Gastroesophageal sphincter (tissue), 4 donors: ENCODE results near the gene GARIN5A. TPM values are rescaled to one million over a fixed set of nuclear protein-coding genes. Genes with fewer than 3 reads are reported as not detected.

Source experiments
- ATAC-seq: fragments of 150-250 bp; one replicate; pipeline ENCODE4 v1.9.1; 2016; ENCODE audit warnings: mild to moderate bottlenecking, moderate library complexity
- H3K27ac ChIP-seq, 4 donors: fragments of 200-600 bp; sonication (generic) in 3 of 4; 1 replicate in 3 of 4; 2 replicates in 1 of 4; pipeline ENCODE4 v1.5.1; 2016 to 2019
- H3K27me3 ChIP-seq: fragments of 200-600 bp; sonication (generic); one replicate; pipeline ENCODE4 v1.5.1; 2019
- H3K36me3 ChIP-seq, 2 donors: fragments of 200-600 bp; sonication (generic); one replicate each; pipeline ENCODE4 v1.5.1; 2019; ENCODE audit warnings: control low read depth in 1 of 2
- H3K4me1 ChIP-seq, 3 donors: fragments of 200-600 bp; sonication (generic); 1 replicate in 2 of 3; 2 replicates in 1 of 3; pipeline ENCODE4 v1.5.1; 2016 to 2019; ENCODE audit warnings: control low read depth in 2 of 3
- H3K4me3 ChIP-seq, 2 donors: fragments of 200-600 bp; sonication (generic); one replicate each; pipeline ENCODE4 v1.5.1; 2019; ENCODE audit warnings: mild to moderate bottlenecking in 1 of 2, moderate library complexity in 1 of 2
- H3K9me3 ChIP-seq, 3 donors: fragments of 200-600 bp; sonication (generic); one replicate each; pipeline ENCODE4 v1.5.1; 2017 to 2019; ENCODE audit warnings: control low read depth in 2 of 3
- EP300 ChIP-seq: sonication (generic); formaldehyde crosslinking; IDR thresholded peaks from one replicate; pipeline ENCODE4 v1.6.1; 2017; ENCODE audit warnings: antibody characterized with exemption, mild to moderate bottlenecking
- POLR2A ChIP-seq, 2 donors: fragments of 450-650 bp; IDR thresholded peaks; one replicate each; pipeline ENCODE4 v1.6.1; 2017; ENCODE audit warnings: antibody characterized with exemption in 2 of 2, mild to moderate bottlenecking in 2 of 2, moderate library complexity in 1 of 2
- POLR2AphosphoS5 ChIP-seq: sonication (generic); formaldehyde crosslinking; IDR thresholded peaks from one replicate; pipeline ENCODE4 v1.6.1; 2017; ENCODE audit warnings: antibody characterized with exemption
- WGBS, 2 donors: methylation state at CpG; one replicate each; pipeline ENCODE4 v1.1.5; 2018; ENCODE audit warnings: low coverage in 1 of 2; 5-methylcytosine and 5-hydroxymethylcytosine counted together
- total RNA-seq, 4 donors: library from RNA; depleted of rRNA; stranded (reverse); fragments of >200 nt; gene quantifications; one replicate each; pipeline ENCODE4 v1.1.0, GENCODE V29; 2016
- TF ChIP-seq, protein P1 (sequence below), 4 experiments: fragments of 200-600 bp in 2 of 4; fragments of 450-650 bp in 2 of 4; sonication (generic) in 1 of 4; IDR thresholded peaks; one replicate each; pipeline ENCODE4 v1.5.1; 2017 to 2019; ENCODE audit warnings: antibody characterized with exemption in 4 of 4, mild to moderate bottlenecking in 2 of 4, moderate library complexity in 2 of 4

Gene GARIN5A
- total RNA-seq, 4 donors from 2014 or later: 0.78 to 1.7 TPM; not detected in 2

DNA sequence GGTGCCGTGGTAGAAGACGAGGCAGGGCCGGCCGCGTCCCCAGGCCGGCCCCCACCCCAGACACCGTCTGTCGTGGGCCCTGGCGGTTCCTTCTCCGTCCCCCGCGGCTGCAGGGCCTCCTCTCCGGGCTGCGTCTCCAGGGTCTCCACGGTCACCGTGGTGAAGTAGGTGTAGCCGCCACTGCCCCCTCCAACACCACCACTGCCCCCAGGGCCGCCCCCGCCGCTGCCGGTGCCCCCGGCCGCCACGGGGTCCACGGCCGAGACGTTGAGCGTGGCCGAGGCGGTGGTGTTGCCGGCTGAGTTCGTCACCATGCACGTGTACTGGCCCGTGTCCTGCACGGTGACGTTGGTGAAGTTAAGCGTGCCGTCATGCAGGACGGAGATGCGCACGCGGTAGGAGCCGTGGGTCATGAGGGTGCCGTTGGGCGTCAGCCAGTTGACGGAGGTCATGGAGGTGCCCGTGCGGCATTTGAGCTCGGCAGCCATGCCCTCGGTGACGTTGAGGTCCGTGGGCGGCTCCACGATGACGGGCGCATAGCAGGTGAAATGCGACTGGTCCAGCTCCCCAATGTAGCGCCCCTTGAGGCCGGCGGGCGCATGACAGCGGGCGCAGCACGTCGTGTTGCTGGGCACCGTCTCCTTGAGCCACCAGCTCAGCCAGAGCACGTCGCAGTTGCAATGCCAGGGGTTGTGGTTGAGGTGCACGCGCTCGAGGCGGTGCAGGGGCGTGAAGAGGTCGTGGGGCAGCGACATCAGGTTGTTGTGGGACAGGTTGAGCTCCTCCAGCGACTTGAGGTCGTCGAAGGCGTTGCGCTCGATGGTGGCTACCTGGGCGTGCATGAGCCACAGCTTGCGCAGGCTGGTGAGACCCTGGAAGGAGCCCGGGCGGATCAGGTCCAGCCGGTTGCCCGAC is 41.7 kb upstream of the GARIN5A start:
- peaks cover 0 to 18% of the 10 kb centered on the region in 2 donors for H3K36me3 ChIP-seq
- H3K27me3 ChIP-seq: peaks cover 30% of the 10 kb centered on the region
- no peak overlapping the region for H3K27ac ChIP-seq
- H3K4me3 ChIP-seq: no peak overlapping the region
- ATAC-seq: no peak
- WGBS, 2 donors: no CpG with 5 or more reads among the region's 87 CpGs
- TF ChIP-seq POLR2A (IDR thresholded peaks at IDR 0.05) (no peak), POLR2AphosphoS5 (no peak), EP300 (no peak)
- TF ChIP-seq, protein P1, sequence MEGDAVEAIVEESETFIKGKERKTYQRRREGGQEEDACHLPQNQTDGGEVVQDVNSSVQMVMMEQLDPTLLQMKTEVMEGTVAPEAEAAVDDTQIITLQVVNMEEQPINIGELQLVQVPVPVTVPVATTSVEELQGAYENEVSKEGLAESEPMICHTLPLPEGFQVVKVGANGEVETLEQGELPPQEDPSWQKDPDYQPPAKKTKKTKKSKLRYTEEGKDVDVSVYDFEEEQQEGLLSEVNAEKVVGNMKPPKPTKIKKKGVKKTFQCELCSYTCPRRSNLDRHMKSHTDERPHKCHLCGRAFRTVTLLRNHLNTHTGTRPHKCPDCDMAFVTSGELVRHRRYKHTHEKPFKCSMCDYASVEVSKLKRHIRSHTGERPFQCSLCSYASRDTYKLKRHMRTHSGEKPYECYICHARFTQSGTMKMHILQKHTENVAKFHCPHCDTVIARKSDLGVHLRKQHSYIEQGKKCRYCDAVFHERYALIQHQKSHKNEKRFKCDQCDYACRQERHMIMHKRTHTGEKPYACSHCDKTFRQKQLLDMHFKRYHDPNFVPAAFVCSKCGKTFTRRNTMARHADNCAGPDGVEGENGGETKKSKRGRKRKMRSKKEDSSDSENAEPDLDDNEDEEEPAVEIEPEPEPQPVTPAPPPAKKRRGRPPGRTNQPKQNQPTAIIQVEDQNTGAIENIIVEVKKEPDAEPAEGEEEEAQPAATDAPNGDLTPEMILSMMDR (IDR thresholded peaks at IDR 0.05): no peak
- no peaks in the 10 kb centered on the region for H3K4me1 ChIP-seq
- no peaks in the 10 kb centered on the region for H3K9me3 ChIP-seq

DNA sequence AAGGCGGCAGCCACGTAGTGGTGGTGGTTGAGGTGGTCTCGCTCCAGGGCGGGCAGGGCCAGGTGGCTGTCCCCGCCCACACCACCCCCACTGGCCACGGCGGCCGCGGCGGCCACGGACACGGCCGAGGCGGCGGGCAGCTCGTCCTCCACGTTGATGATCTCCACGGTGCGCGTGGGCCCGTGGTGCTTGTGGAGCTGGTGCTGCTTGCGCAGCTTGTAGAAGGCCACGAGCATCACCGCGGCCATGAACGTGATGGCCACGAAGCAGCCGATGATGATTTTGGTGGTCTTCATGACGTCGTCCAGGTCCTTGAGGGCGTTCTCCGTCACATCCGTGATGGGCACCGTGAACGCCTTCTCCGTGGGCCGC is 41.0 kb upstream of the GARIN5A start:
- Histone ChIP-seq H3K4me1 (no peaks in the 10 kb centered on the region), H3K4me3 (no peak overlapping the region), H3K9me3 (no peaks in the 10 kb centered on the region), H3K36me3 (peaks cover 0 to 18% of the 10 kb centered on the region in 2 donors), H3K27me3 (peaks cover 30% of the 10 kb centered on the region), H3K27ac (no peak overlapping the region)
- TF ChIP-seq, protein P1 (IDR thresholded peaks at IDR 0.05): no peak
- TF ChIP-seq POLR2AphosphoS5: no peak
- no peak for TF ChIP-seq POLR2A (IDR thresholded peaks at IDR 0.05)
- no peak for TF ChIP-seq EP300
- ATAC-seq: no peak
- WGBS, 2 donors: no CpG with 5 or more reads among the region's 37 CpGs

DNA sequence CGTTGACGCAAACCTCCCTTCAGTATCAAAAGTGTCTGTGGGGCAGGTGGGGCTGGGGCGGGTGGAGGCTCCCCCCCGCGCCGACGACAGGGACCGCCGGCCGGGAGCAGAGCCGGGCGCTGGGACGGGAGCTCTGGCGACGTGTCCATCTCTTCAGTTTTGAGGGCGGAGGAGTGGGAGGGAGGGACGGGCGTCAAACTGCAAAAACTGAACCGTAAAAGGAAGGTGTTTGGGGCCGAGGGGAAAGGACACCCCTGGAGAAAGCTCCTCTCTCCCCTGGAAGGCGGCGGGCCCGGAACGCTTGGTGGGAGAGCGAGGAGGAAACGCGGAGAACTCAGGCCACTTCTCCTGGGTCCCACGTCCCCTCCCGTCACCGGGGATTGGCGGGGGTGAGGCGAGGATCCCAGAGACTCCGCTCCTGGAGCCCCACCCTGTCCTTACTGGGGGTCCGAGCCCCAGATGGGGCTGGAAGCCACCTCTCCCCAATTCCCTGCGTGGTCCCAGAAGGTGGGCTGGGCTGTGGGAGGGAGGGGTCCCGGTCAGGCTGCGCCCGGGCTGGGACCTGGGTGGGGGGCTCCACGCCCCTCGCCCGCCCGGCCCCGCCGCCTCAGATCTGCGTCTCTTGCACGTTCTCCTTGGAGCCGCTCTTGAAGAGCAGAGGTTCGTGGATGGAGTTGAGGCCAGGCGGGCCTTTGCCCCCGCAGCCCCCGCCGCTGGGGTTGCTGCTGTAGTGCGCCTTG is 40.5 kb upstream of the GARIN5A start:
- Histone ChIP-seq H3K36me3 (peaks cover 0 to 18% of the 10 kb centered on the region in 2 donors), H3K4me3 (no peak overlapping the region), H3K27me3 (peaks cover 30% of the 10 kb centered on the region), H3K9me3 (no peaks in the 10 kb centered on the region), H3K27ac (no peak overlapping the region), H3K4me1 (no peaks in the 10 kb centered on the region)
- WGBS, 2 donors: 59% methylated on average over 13 of the region's 53 CpGs; no CpG with 5 or more reads in 1 of the 2 donors
- TF ChIP-seq POLR2AphosphoS5 (no peak), POLR2A (IDR thresholded peaks at IDR 0.05) (no peak), EP300 (no peak)
- TF ChIP-seq, protein P1 (IDR thresholded peaks at IDR 0.05): no peak
- ATAC-seq: no peak

DNA sequence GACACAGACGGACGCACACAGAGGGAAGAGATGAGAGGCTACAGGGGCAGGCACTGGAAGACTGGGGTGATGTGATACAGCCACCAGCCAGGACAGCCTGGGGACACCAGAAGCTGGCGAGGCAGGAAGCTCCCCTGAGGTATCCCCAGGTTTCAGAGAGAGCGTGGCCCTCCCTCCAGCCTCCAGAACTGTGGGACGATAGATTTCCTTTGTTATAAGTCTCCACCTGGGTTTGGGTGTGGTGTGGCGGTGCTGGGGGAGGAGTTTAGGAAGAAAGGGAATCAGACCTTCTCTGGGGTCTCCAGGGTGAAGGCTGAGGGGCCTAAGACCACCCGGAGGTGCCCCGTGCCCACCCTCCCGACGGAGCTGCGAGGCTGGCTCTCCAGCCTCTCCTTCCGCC is 39.8 kb upstream of the GARIN5A start:
- TF ChIP-seq POLR2A (IDR thresholded peaks at IDR 0.05) (no peak), EP300 (no peak), POLR2AphosphoS5 (no peak)
- TF ChIP-seq, protein P1 (IDR thresholded peaks at IDR 0.05): no peak
- WGBS, 2 donors: 45 to 62% methylated on average over 4 to 9 of the region's 12 CpGs
- no peak overlapping the region for H3K4me3 ChIP-seq

More for the DNA sequence above, 39.8 kb upstream of the GARIN5A start:
- H3K27me3 ChIP-seq: peaks cover 30% of the 10 kb centered on the region
- no peak overlapping the region for H3K27ac ChIP-seq
- no peak for ATAC-seq
- H3K36me3 ChIP-seq: peaks cover 0 to 18% of the 10 kb centered on the region in 2 donors
- H3K9me3 ChIP-seq: no peaks in the 10 kb centered on the region
- peaks cover 0 to 6% (median 0%) of the 10 kb centered on the region in 3 donors for H3K4me1 ChIP-seq
